ENCODE data around the gene TTC7B. TPM values are rescaled to one million over a fixed set of nuclear protein-coding genes. Genes with fewer than 3 reads are reported as not detected.

TTC7B gene
- total RNA-seq, 1 donor from 2014 or later: 46.6 TPM

GRCh38 chr14:90814806-90815571 is 1.2 kb downstream of the TTC7B start:
- H3K4me3 Mint-ChIP-seq (ENCODE audit: low read depth): peak overlapping the region; percentile 90
- DNase-seq (ENCODE audit: low spot score, unreplicated experiment): no peak
- peaks cover 46% of the 10 kb centered on the region for H3K4me1 Mint-ChIP-seq (ENCODE audit: low read depth)
- peaks cover 34% of the 10 kb centered on the region for H3K27me3 Mint-ChIP-seq
- no peaks in the 10 kb centered on the region for H3K36me3 Mint-ChIP-seq (ENCODE audit: insufficient read depth)
- no peaks in the 10 kb centered on the region for H3K9me3 Mint-ChIP-seq (ENCODE audit: low read depth)
- peak overlapping the region; percentile 75 for H3K27ac Mint-ChIP-seq
- TF ChIP-seq CTCF (IDR thresholded peaks at IDR 0.05; ENCODE audit: unreplicated experiment): no peak

GRCh38 chr14:90813442-90813841 is 2.8 kb downstream of the TTC7B start:
- DNase-seq (ENCODE audit: low spot score, unreplicated experiment): no peak
- no peak for TF ChIP-seq CTCF (IDR thresholded peaks at IDR 0.05; ENCODE audit: unreplicated experiment)
- H3K4me3 Mint-ChIP-seq (ENCODE audit: low read depth): peak overlapping the region; percentile 22
- H3K36me3 Mint-ChIP-seq (ENCODE audit: insufficient read depth): no peaks in the 10 kb centered on the region
- peaks cover 41% of the 10 kb centered on the region for H3K4me1 Mint-ChIP-seq (ENCODE audit: low read depth)
- H3K27ac Mint-ChIP-seq: peak overlapping the region; percentile 47
- H3K27me3 Mint-ChIP-seq: peaks cover 31% of the 10 kb centered on the region
- H3K9me3 Mint-ChIP-seq (ENCODE audit: low read depth): no peaks in the 10 kb centered on the region

- Mint-ChIP-seq H3K27me3 (peaks cover 25% of the 10 kb centered on the region), H3K4me3 (ENCODE audit: low read depth) (no peak overlapping the region), H3K27ac (no peak overlapping the region), H3K36me3 (ENCODE audit: insufficient read depth) (no peaks in the 10 kb centered on the region), H3K4me1 (ENCODE audit: low read depth) (peaks cover 48% of the 10 kb centered on the region), H3K9me3 (ENCODE audit: low read depth) (no peaks in the 10 kb centered on the region)
- TF ChIP-seq CTCF (IDR thresholded peaks at IDR 0.05; ENCODE audit: unreplicated experiment): no peak
- DNase-seq (ENCODE audit: low spot score, unreplicated experiment): no peak
Observed at GRCh38 chr14:90812109-90812508, 4.1 kb downstream of the TTC7B start.

GRCh38 chr14:90811641-90812040 is 4.6 kb downstream of the TTC7B start:
- H3K4me1 Mint-ChIP-seq (ENCODE audit: low read depth): peaks cover 49% of the 10 kb centered on the region

GRCh38 chr14:90810806-90811205 is 5.4 kb downstream of the TTC7B start:
- H3K4me3 Mint-ChIP-seq (ENCODE audit: low read depth): no peak overlapping the region
- peaks cover 25% of the 10 kb centered on the region for H3K27me3 Mint-ChIP-seq
- H3K4me1 Mint-ChIP-seq (ENCODE audit: low read depth): peaks cover 52% of the 10 kb centered on the region
- peak overlapping the region; percentile 34 for H3K27ac Mint-ChIP-seq
- H3K9me3 Mint-ChIP-seq (ENCODE audit: low read depth): no peaks in the 10 kb centered on the region
- TF ChIP-seq CTCF (IDR thresholded peaks at IDR 0.05; ENCODE audit: unreplicated experiment): no peak
- H3K36me3 Mint-ChIP-seq (ENCODE audit: insufficient read depth): no peaks in the 10 kb centered on the region
- no peak for DNase-seq (ENCODE audit: low spot score, unreplicated experiment)

More at GRCh38 chr14:90811641-90812040, 4.6 kb downstream of the TTC7B start:
- no peak overlapping the region for H3K4me3 Mint-ChIP-seq (ENCODE audit: low read depth)
- no peak for TF ChIP-seq CTCF (IDR thresholded peaks at IDR 0.05; ENCODE audit: unreplicated experiment)
- DNase-seq (ENCODE audit: low spot score, unreplicated experiment): no peak
- no peaks in the 10 kb centered on the region for H3K9me3 Mint-ChIP-seq (ENCODE audit: low read depth)
- H3K27ac Mint-ChIP-seq: peak overlapping the region; percentile 29
- H3K36me3 Mint-ChIP-seq (ENCODE audit: insufficient read depth): no peaks in the 10 kb centered on the region
- peaks cover 25% of the 10 kb centered on the region for H3K27me3 Mint-ChIP-seq
